Suprapubic skin (tissue), 4 donors: ENCODE measurements around the gene IQCM. TPM values are rescaled to one million over a fixed set of nuclear protein-coding genes. Genes with fewer than 3 reads are reported as not detected.
"Not testable (repeated sequence)": the region's sequence is repeated elsewhere in the genome, so short reads cannot be mapped to it uniquely, and the experiment has no call there.

ENCODE experiments used
- DNase-seq, 2 donors: peaks; one replicate each; pipeline ENCODE4 v3.0.0-alpha.2; 2019; ENCODE audit warnings: low spot score in 2 of 2
- H3K27ac ChIP-seq: fragments of 200-600 bp; sonication (generic); one replicate; pipeline ENCODE4 v1.5.1; 2019
- H3K27me3 ChIP-seq: fragments of 200-600 bp; sonication (generic); one replicate; pipeline ENCODE4 v1.5.1; 2019
- H3K36me3 ChIP-seq: fragments of 200-600 bp; sonication (generic); one replicate; pipeline ENCODE4 v1.5.1; 2019
- H3K4me1 ChIP-seq: fragments of 200-600 bp; sonication (generic); one replicate; pipeline ENCODE4 v1.5.1; 2019
- H3K4me3 ChIP-seq: fragments of 200-600 bp; sonication (generic); one replicate; pipeline ENCODE4 v1.5.1; 2019; ENCODE audit warnings: mild to moderate bottlenecking
- H3K9me3 ChIP-seq: fragments of 200-600 bp; sonication (generic); one replicate; pipeline ENCODE4 v1.5.1; 2019
- EP300 ChIP-seq: sonication (generic); formaldehyde crosslinking; IDR thresholded peaks from one replicate; pipeline ENCODE4 v1.6.1; 2017; ENCODE audit warnings: antibody characterized with exemption
- POLR2A ChIP-seq, 2 donors: fragments of 450-650 bp; IDR thresholded peaks; one replicate each; pipeline ENCODE4 v1.6.1; 2017; ENCODE audit warnings: antibody characterized with exemption in 2 of 2, mild to moderate bottlenecking in 2 of 2, moderate library complexity in 2 of 2
- POLR2AphosphoS5 ChIP-seq, 3 donors: sonication (generic); formaldehyde crosslinking; IDR thresholded peaks; one replicate each; pipeline ENCODE4 v1.6.1; 2017; ENCODE audit warnings: antibody characterized with exemption in 3 of 3
- WGBS: methylation state at CpG from one replicate; pipeline ENCODE4 v1.1.5; 2018; 5-methylcytosine and 5-hydroxymethylcytosine counted together
- total RNA-seq, 4 donors: library from RNA; depleted of rRNA; stranded (reverse); fragments of >200 nt; gene quantifications; one replicate each; pipeline ENCODE4 v1.1.0, GENCODE V29; 2016
- TF ChIP-seq, protein P1 (sequence below), 2 donors: fragments of 200-600 bp in 1 of 2; fragments of 450-650 bp in 1 of 2; sonication (generic) in 1 of 2; IDR thresholded peaks; one replicate each; pipeline ENCODE4 v1.5.1; 2016 to 2019; ENCODE audit warnings: antibody characterized with exemption in 2 of 2, mild to moderate bottlenecking in 1 of 2, moderate library complexity in 1 of 2

IQCM gene
- total RNA-seq, 4 donors from 2014 or later: not detected

DNA sequence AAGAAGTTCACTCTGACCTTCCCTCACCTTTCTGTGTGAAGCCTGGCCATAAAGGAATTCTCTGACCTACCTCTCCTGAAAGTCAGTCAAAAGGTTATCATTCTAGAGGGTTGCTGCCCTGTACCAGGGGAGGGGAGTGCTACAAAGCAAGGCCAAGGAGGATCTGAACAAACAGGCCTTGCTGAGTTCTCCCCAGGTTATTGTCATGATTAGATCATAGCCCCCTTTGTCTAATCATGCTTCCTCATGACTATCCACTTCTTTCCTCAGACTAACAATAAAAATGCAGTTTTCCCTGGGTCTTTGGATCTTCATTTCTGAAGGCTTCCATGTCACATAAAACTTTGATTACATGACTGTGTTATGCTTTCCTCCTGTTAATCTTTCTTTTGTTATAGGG, 472.0 kb downstream of the IQCM start:
- H3K9me3 ChIP-seq: no peaks in the 10 kb centered on the region
- no peak for DNase-seq
- H3K27ac ChIP-seq: no peak overlapping the region
- TF ChIP-seq, protein P1, sequence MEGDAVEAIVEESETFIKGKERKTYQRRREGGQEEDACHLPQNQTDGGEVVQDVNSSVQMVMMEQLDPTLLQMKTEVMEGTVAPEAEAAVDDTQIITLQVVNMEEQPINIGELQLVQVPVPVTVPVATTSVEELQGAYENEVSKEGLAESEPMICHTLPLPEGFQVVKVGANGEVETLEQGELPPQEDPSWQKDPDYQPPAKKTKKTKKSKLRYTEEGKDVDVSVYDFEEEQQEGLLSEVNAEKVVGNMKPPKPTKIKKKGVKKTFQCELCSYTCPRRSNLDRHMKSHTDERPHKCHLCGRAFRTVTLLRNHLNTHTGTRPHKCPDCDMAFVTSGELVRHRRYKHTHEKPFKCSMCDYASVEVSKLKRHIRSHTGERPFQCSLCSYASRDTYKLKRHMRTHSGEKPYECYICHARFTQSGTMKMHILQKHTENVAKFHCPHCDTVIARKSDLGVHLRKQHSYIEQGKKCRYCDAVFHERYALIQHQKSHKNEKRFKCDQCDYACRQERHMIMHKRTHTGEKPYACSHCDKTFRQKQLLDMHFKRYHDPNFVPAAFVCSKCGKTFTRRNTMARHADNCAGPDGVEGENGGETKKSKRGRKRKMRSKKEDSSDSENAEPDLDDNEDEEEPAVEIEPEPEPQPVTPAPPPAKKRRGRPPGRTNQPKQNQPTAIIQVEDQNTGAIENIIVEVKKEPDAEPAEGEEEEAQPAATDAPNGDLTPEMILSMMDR (IDR thresholded peaks at IDR 0.05): no peak
- TF ChIP-seq POLR2A (IDR thresholded peaks at IDR 0.05) (no peak), EP300 (no peak), POLR2AphosphoS5 (IDR thresholded peaks at IDR 0.05) (no peak)
- no peaks in the 10 kb centered on the region for H3K27me3 ChIP-seq
- H3K4me1 ChIP-seq: no peaks in the 10 kb centered on the region
- no peak overlapping the region for H3K4me3 ChIP-seq
- H3K36me3 ChIP-seq: no peaks in the 10 kb centered on the region

DNA sequence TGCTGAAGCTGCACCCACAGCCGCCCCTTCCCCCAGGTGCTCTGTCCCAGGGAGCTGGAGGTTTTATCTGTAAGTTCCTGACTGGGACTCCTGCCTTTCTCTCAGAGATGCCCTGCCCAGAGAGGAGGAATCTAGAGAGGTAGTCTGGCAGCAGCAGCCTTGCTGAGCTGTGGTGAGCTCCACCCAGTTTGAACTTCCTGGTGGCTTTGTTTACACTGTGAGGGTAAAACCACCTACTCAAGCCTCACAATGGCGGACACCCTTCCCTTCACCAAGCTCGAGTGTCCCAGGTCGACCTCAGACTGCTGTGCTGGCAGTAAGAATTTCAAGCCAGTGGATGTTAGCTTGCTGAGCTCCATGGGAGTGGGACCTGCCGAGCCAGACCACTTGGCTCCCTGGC, 474.5 kb downstream of the IQCM start:
- not testable (repeated sequence) for H3K27ac ChIP-seq, DNase-seq, H3K4me1 ChIP-seq, H3K4me3 ChIP-seq, H3K36me3 ChIP-seq, H3K27me3 ChIP-seq, H3K9me3 ChIP-seq
- WGBS: no CpG with 5 or more reads among the region's 5 CpGs

DNA sequence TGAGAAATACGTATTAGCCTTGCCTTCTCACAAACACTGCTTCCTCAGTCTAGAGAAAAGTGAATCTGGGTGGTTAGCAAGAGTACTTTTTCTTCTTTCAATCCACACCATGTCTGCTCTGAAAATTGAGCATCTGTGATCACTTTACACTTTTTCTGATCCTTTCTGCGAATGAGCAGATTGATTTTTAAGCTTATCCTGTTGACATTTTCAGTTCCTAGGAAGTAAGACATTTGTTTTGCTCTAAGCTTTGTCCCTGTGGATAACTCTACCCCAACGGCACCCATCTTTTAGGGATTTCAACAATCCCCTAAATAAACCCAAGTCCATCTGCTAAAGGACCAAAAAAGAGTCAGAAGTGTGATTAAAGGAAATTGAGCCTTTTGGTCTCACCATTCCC, 487.5 kb downstream of the IQCM start:
- no peak for DNase-seq
- no peak overlapping the region for H3K27ac ChIP-seq
- WGBS: 73% methylated on average over 3 of the region's 3 CpGs
- H3K27me3 ChIP-seq: no peaks in the 10 kb centered on the region
- no peak overlapping the region for H3K4me3 ChIP-seq
- no peaks in the 10 kb centered on the region for H3K9me3 ChIP-seq
- no peaks in the 10 kb centered on the region for H3K4me1 ChIP-seq
- no peaks in the 10 kb centered on the region for H3K36me3 ChIP-seq
- TF ChIP-seq POLR2A (IDR thresholded peaks at IDR 0.05) (no peak), EP300 (no peak), POLR2AphosphoS5 (IDR thresholded peaks at IDR 0.05) (no peak)
- TF ChIP-seq, protein P1 (IDR thresholded peaks at IDR 0.05): no peak

DNA sequence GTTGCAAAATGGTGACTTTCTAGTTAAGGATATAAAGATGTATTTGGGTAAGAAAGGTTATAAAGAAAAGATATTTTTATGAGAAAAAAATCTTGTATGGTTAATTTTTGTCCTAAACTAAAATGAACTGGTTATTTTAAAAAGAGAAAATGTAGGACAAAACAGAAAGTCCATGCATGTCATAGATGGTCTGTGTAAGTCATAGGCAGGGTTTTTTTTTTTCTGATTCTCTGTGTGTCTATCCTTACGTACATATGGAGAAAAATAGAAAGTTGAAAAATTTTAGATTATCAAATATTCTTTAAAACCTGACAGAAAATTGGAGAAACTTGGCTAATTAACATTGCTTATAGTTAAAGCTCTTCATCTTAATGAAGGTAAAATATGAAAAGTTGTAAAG, 493.4 kb downstream of the IQCM start:
- DNase-seq: no peak

DNA sequence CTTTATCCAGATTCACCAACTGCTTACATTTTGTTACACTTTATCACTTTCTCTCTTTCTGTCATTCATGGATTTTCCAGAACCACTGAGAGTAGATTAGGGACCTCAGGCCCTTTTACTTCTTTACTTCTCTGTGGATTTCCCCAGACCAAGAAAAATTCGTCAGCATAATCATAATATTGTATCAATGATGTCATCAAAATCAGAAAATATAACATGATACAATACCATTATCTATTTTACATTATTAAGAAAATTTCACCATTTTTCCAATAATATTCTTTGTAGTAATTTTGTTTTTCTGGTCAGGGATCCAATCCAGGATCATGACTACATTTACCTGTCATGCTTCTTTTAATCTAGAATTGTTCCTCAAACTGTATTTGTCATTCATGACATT, 494.2 kb downstream of the IQCM start:
- TF ChIP-seq POLR2A (IDR thresholded peaks at IDR 0.05) (no peak), EP300 (no peak), POLR2AphosphoS5 (IDR thresholded peaks at IDR 0.05) (no peak)
- TF ChIP-seq, protein P1 (IDR thresholded peaks at IDR 0.05): no peak
- DNase-seq: no peak
- Histone ChIP-seq H3K4me1 (no peaks in the 10 kb centered on the region), H3K36me3 (no peaks in the 10 kb centered on the region), H3K27ac (no peak overlapping the region), H3K9me3 (no peaks in the 10 kb centered on the region), H3K27me3 (no peaks in the 10 kb centered on the region), H3K4me3 (no peak overlapping the region)
- 47% methylated on average over 1 of the region's 1 CpG for WGBS

More for the DNA sequence above, 493.4 kb downstream of the IQCM start:
- Histone ChIP-seq H3K27me3 (no peaks in the 10 kb centered on the region), H3K27ac (no peak overlapping the region), H3K4me3 (no peak overlapping the region), H3K4me1 (no peaks in the 10 kb centered on the region), H3K9me3 (no peaks in the 10 kb centered on the region), H3K36me3 (no peaks in the 10 kb centered on the region)
- TF ChIP-seq EP300 (no peak), POLR2A (IDR thresholded peaks at IDR 0.05) (no peak), POLR2AphosphoS5 (IDR thresholded peaks at IDR 0.05) (no peak)
- TF ChIP-seq, protein P1 (IDR thresholded peaks at IDR 0.05): no peak
- WGBS: 84% methylated on average over 1 of the region's 1 CpG

DNA sequence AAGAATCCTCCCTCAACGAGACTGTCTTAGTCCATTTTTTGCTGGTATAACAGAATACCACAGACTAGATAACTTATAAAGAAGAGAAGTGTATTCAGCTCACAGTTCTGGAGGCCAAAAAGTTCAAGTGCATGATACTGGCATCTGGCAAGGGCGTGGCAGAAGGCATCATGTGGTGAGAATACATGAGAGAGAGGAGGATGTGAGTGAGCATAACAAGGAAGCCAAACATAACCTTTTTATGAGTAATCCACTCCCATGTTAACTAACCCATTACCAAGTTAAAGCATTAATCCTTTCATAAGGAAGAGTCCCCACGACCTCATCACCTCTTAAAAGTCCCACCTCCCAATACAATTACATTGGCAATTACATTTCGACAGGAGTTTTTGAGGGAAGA, 504.6 kb downstream of the IQCM start:
- no peaks in the 10 kb centered on the region for H3K9me3 ChIP-seq
- H3K4me1 ChIP-seq: no peaks in the 10 kb centered on the region
- DNase-seq: no peak
- no peak overlapping the region for H3K4me3 ChIP-seq
- WGBS: 77% methylated on average over 4 of the region's 4 CpGs
- TF ChIP-seq POLR2AphosphoS5 (IDR thresholded peaks at IDR 0.05) (no peak), POLR2A (IDR thresholded peaks at IDR 0.05) (no peak), EP300 (no peak)
- TF ChIP-seq, protein P1 (IDR thresholded peaks at IDR 0.05): no peak
- no peaks in the 10 kb centered on the region for H3K36me3 ChIP-seq
- H3K27me3 ChIP-seq: no peaks in the 10 kb centered on the region
- H3K27ac ChIP-seq: no peak overlapping the region
